HG03060 (cell line): ENCODE measurements around the gene CTF1.
"Not testable (repeated sequence)": the region's sequence is repeated elsewhere in the genome, so short reads cannot be mapped to it uniquely, and the experiment has no call there.

ENCODE experiments used
- ATAC-seq: cut with Tn5 transposase; IDR thresholded peaks from one replicate; pipeline ENCODE4 v1.9.1; 2021; ENCODE audit warnings: low read depth, moderate number of reproducible peaks; ENCODE audit not compliant: unreplicated experiment

Gene CTF1

GRCh38 chr16:30886145-30886544, 10.3 kb upstream of the CTF1 start:
- no peak for ATAC-seq

GRCh38 chr16:30887927-30888326, 8.5 kb upstream of the CTF1 start:
- ATAC-seq: no peak

GRCh38 chr16:30888856-30889499, 7.4 kb upstream of the CTF1 start:
- ATAC-seq: no peak

GRCh38 chr16:30889721-30890120, 6.7 kb upstream of the CTF1 start:
- ATAC-seq: no peak

DNA sequence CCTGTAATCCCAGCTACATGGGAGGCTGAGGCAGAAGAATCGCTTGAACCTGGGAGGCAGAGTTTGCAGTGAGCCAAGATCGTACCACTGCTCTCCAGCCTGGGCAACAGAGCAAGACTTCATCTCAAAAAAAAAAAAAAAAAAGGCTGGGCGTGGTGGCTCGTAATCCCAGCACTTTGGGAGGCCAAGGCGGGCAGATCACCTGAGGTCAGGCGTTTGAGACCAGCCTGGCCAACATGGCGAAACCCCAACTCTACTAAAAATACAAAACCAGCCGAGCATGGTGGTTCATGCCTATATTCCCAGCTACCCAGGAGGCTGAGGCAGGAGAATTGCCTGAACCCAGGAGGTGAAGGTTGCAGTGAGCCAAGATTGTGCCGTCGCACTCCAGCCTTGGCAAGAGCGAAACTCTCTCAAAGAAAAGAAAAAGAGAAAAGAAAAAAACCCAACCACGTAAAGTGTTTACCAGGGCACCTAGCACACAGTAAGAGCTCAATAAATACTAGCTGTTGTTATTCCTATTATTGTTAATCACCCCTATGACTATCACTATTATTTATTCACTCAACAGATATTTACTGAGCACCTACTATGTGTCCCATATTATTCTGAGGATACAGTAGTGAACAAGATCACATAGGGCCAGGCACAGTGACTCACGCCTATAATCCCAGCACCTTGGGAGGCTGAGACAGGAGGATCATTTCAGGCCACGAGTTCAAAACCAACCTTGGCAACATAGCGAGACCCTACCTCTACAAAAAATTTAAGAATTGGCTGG, 5.2 kb upstream of the CTF1 start:
- not testable (repeated sequence) for ATAC-seq

DNA sequence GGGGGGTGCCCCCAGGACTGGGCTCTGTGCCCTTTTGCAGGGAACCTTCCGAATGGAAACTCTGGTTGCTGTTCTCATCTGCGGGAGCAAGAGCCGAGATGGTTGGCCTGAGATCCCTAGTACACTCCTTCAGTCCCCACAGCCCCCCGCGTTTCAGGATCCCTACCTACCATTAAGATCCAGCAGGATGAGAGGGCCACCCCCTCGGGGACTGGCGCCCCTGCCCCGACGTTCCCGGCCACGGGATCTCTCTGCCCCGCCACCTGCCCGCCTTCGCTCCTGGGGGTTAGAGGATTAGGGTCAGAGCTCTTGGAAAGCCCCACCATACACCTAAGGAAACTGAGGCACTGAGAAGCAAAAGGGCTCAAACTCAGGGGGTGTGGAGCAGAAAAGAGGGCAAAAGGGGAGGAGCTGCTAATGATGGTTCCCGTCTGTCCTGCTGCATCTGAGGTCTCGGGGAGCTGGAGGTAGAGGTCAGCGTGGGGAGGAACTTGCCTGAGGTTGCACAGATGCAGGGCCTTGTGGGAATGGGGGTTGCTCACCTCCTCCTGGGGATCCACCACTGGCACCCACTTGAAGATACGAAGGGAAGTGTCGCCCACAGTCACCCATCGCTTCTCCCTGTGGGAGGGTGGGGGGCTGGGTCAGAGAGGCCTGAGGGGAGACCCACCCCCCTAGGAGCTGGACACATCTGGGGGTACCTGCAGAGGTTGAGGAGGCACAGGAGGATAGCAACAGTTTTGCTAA, 3.6 kb upstream of the CTF1 start:
- ATAC-seq: no peak

- no peak for ATAC-seq
Observed at GRCh38 chr16:30893417-30893743, 3.0 kb upstream of the CTF1 start.

GRCh38 chr16:30893744-30894539, 2.5 kb upstream of the CTF1 start, which contains the start of gene BCL7C:
TSS of gene BCL7C (minus strand) at chr16:30894077. CDS start at chr16:30893944, 133 bp downstream.
- no peak for ATAC-seq

DNA sequence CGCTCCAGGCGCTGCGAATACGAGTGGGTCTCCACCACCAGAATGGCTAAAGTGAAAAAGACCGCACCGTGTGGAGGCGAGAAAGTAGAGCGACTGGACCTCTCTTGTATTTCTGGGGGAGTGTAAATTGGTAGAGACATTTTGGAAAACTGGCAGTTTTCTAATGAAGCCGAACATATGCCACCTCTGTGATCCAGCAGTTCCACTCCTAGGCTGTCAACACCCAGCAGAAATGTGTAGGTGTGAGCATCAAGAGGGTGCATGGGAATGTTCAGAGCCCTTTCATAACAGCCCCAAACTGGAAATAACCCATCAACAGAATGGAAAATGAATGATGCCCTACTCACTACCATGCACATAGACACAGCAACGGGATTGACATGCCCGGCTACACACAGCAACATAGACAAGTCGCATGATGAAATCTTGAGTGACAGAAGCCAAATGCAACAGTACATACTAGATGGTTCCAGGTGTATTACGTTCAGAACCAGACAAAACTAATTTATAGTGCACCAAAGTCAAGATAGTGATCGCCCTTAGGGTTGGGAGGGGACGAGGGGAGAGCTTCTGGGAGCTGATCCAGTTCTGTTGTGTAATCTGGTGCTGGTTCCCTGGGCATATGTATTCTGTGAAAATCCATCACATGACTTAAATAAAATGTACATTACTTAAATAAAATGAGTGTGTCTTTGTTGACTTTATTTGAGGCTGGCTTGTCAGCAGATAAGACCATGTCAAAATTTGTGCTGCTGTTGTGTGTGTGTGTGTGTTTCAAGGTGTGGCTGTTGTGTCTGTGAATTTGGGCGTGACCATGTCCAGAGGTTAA, 1.7 kb upstream of the CTF1 start:
- ATAC-seq: no peak

DNA sequence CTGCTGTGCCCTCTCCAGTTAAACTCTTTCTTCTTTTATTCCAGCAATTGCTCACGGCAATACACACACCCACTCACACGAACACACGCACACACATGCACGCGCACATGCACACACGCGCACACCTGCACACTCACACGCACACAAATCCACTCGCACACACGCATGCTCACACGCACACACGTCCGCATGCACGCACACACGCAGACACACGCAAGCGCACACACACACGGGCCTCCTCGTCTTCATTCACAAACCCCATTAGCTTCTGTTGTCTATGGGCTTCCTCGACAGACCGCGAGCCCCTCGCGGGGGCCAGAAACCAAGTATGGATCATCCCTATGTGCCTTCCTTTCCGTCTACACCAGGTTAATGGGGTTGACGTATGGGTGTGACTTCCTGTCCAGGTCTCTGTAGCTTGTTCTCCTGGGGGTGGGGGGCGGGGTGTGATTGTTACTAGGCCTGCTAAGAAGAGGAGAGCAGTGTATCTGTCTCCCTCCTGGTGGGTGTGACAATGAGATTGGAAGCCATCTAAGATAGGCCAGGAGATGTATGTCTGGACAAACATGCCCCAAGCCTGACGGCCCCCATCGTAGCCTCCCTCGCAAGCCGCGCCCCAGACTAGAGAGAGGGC, 670 bp upstream of the CTF1 start:
- no peak for ATAC-seq

DNA sequence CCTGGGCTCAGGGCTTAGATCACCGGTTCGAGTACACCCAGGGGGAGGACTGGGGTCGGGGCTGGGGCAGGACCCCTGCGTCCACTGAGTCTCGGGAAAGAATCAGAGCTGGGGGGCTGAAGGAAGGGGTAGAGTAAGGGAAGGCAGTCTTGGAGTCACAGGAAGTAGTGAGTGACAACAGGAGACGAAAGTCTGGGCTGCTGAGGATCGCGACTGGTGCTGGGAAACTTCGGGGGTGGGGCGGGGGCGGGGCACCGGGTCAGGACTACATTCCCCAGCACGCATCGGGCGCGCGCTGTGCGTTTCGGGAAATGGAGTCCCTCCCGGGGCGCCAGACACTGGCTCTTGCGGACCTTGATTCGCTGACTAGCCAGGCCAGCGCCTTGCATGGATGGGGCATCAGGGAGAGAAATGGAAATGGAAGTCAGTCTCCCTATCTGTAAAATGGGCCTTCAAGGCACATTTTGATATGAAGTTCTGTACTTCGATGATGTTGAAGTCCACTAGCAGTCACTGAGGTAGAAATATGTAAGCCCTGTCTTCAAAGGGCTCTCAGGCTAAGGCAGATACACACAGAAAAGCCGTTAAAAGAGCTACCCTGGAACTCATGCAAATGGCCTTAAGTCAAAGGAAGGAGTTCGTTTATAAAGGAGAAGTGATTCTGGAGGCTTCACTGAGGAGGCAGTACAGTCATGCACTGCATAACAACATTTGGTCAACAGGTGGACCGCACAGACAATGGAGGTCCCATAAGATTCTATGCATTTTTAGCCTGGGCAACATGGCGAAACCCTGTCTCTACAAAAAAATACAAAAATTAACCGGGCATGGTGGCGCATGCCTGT, 697 bp downstream of the CTF1 start:
- no peak for ATAC-seq

DNA sequence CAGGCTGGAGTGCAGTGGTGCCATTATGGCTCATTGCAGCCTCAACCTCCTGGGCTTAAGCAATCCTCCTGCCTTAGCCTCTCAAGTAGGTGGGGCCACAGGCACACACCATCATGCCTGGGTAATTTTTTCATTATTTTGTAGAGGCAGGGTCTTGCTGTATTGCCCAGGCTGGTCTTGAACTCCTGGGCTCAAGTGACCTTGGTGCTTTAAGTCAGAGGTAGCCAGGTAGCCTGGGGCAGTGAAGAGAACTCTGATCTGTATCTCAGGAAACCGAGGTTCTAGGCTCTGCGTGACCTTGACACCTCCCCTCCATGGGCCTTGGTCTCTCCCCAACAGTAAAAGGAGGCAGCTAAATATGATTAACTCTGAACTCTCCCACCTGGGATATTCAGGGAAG, 3.4 kb downstream of the CTF1 start:
- no peak for ATAC-seq

- no peak for ATAC-seq
Observed at GRCh38 chr16:30900588-30900987, 4.2 kb downstream of the CTF1 start.

- ATAC-seq: no peak
Observed at GRCh38 chr16:30901201-30902028, 5.0 kb downstream of the CTF1 start.

GRCh38 chr16:30902029-30902972, 5.9 kb downstream of the CTF1 start:
- no peak for ATAC-seq

DNA sequence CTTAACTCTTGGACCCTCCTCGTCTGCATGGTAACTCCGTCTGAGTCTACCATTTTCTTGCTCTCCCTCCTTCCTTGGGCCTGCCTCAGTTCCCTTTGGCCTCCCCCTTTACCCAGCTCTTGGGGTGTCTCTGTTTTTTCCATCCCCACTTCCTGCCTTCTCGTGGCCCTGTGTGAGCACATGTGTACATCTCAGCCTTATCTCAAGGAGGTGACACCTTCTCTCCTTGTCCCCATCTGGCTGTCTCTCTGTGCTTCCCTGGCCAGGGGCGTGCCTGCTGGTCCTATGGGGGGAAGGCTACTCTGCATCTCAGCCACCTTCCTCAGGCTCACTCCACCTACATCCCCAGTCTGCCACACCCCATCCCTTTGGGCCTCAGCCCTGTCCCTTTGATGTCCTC, 6.6 kb downstream of the CTF1 start:
- no peak for ATAC-seq

GRCh38 chr16:30903596-30903995, 7.2 kb downstream of the CTF1 start:
- no peak for ATAC-seq
